Mesendoderm (in vitro differentiated cells): ENCODE results near the gene PHF12.

Experiments used
- DNase-seq: peaks from one replicate; pipeline ENCODE4 v3.0.0; 2013
- H2AK5ac ChIP-seq: 2 replicates; pipeline ENCODE4 v1.6.1; 2013; ENCODE audit warnings: low read length, inconsistent platforms
- H2BK120ac ChIP-seq: 2 replicates; pipeline ENCODE4 v1.6.1; 2013; ENCODE audit warnings: low read depth, mild to moderate bottlenecking, low read length, moderate library complexity, mixed read lengths
- H2BK15ac ChIP-seq: replicated peaks from 2 replicates; pipeline ENCODE4 v1.6.1; 2013; ENCODE audit warnings: low read depth, mild to moderate bottlenecking, moderate library complexity
- H2BK5ac ChIP-seq: 2 replicates; pipeline ENCODE4 v1.6.1; 2013; ENCODE audit warnings: low read length, inconsistent platforms
- H3K18ac ChIP-seq: 2 replicates; pipeline ENCODE4 v1.6.1; 2013; ENCODE audit warnings: mild to moderate bottlenecking, low read length, mixed read lengths
- H3K23ac ChIP-seq: one replicate; pipeline ENCODE4 v1.6.1; 2013; ENCODE audit warnings: low read length
- H3K27ac ChIP-seq: 2 replicates; pipeline ENCODE4 v1.5.1; 2013; ENCODE audit warnings: low read depth, mild to moderate bottlenecking, inconsistent platforms, low read length, moderate library complexity
- H3K27me3 ChIP-seq: 2 replicates; pipeline ENCODE4 v1.6.1; 2013; ENCODE audit warnings: low read length, control low read depth, mild to moderate bottlenecking, inconsistent platforms; ENCODE audit not compliant: insufficient read depth, poor library complexity
- H3K36me3 ChIP-seq: 2 replicates; pipeline ENCODE4 v1.6.1; 2013; ENCODE audit warnings: low read length, inconsistent platforms; ENCODE audit not compliant: control insufficient read depth, insufficient read depth
- H3K4ac ChIP-seq: one replicate; pipeline ENCODE4 v1.6.1; 2013; ENCODE audit warnings: low read depth, mild to moderate bottlenecking, low read length, moderate library complexity
- H3K4me1 ChIP-seq: 2 replicates; pipeline ENCODE4 v1.6.1; 2013; ENCODE audit warnings: low read depth, low read length, inconsistent platforms; ENCODE audit not compliant: control insufficient read depth
- H3K4me2 ChIP-seq: 2 replicates; pipeline ENCODE4 v1.6.1; 2013; ENCODE audit warnings: low read length
- H3K4me3 ChIP-seq: 2 replicates; pipeline ENCODE4 v1.5.1; 2013; ENCODE audit warnings: mild to moderate bottlenecking, low read length
- H3K56ac ChIP-seq: one replicate; pipeline ENCODE4 v1.6.1; 2013; ENCODE audit warnings: low read length
- H3K79me1 ChIP-seq: 2 replicates; pipeline ENCODE4 v1.6.1; 2013; ENCODE audit warnings: low read length, inconsistent platforms
- H3K79me2 ChIP-seq: 2 replicates; pipeline ENCODE4 v1.6.1; 2013; ENCODE audit warnings: mild to moderate bottlenecking, low read length; ENCODE audit not compliant: control insufficient read depth, insufficient read depth
- H3K9ac ChIP-seq: 2 replicates; pipeline ENCODE4 v1.6.1; 2013; ENCODE audit warnings: low read length, inconsistent platforms
- H4K5ac ChIP-seq: one replicate; pipeline ENCODE4 v1.6.1; 2013; ENCODE audit warnings: low read length
- H4K8ac ChIP-seq: one replicate; pipeline ENCODE4 v1.6.1; 2013; ENCODE audit warnings: low read depth, mild to moderate bottlenecking, control low read depth, low read length, moderate library complexity
- WGBS: extraction: QIAGEN DNeasy Blood & Tissue Kit; methylation state at CpG from one replicate; pipeline ENCODE4 v1.1.7; 2013; ENCODE audit warnings: low lambda C conversion rate, missing lambda C conversion rate; ENCODE audit not compliant: insufficient coverage; ENCODE audit errors: extremely low coverage; 5-methylcytosine and 5-hydroxymethylcytosine counted together

Gene PHF12

GRCh38 chr17:28891201-28891600 is 60.1 kb downstream of the PHF12 start:
- H2AK5ac ChIP-seq = no peak overlapping the region
- H3K4me3 ChIP-seq = no peak overlapping the region
- no peak overlapping the region for H2BK15ac ChIP-seq
- no peak overlapping the region for H3K56ac ChIP-seq
- no peak overlapping the region for H2BK120ac ChIP-seq
- no peaks in the 10 kb centered on the region for H3K27me3 ChIP-seq
- no peak overlapping the region for H3K4ac ChIP-seq
- H3K4me2 ChIP-seq = no peak overlapping the region
- no peak overlapping the region for H3K27ac ChIP-seq
- no peak for DNase-seq
- no peak overlapping the region for H3K18ac ChIP-seq
- H4K5ac ChIP-seq = no peak overlapping the region
- H3K36me3 ChIP-seq = no peaks in the 10 kb centered on the region
- no peak overlapping the region for H2BK5ac ChIP-seq
- no CpG with 5 or more reads among the region's 1 CpG for WGBS
- peaks cover under 1% of the 10 kb centered on the region for H3K79me1 ChIP-seq
- no peak overlapping the region for H3K9ac ChIP-seq
- no peak overlapping the region for H4K8ac ChIP-seq
- no peak overlapping the region for H3K23ac ChIP-seq
- no peaks in the 10 kb centered on the region for H3K79me2 ChIP-seq
- H3K4me1 ChIP-seq = peaks cover 2% of the 10 kb centered on the region

- no peak overlapping the region for H3K4me2 ChIP-seq
- no peak overlapping the region for H2BK120ac ChIP-seq
- no peaks in the 10 kb centered on the region for H3K79me1 ChIP-seq
- no peak overlapping the region for H3K56ac ChIP-seq
- H3K9ac ChIP-seq = no peak overlapping the region
- no peak overlapping the region for H3K27ac ChIP-seq
- H3K4me1 ChIP-seq = no peaks in the 10 kb centered on the region
- no peak overlapping the region for H4K5ac ChIP-seq
- no peak for DNase-seq
- H3K79me2 ChIP-seq = no peaks in the 10 kb centered on the region
- no peak overlapping the region for H3K18ac ChIP-seq
- no peaks in the 10 kb centered on the region for H3K27me3 ChIP-seq
- H3K23ac ChIP-seq = no peak overlapping the region
- H3K4me3 ChIP-seq = no peak overlapping the region
- WGBS = no CpG with 5 or more reads among the region's 5 CpGs
- H2BK15ac ChIP-seq = no peak overlapping the region
- no peaks in the 10 kb centered on the region for H3K36me3 ChIP-seq
- H2BK5ac ChIP-seq = no peak overlapping the region
- no peak overlapping the region for H2AK5ac ChIP-seq
- no peak overlapping the region for H3K4ac ChIP-seq
- no peak overlapping the region for H4K8ac ChIP-seq
Observed at GRCh38 chr17:28889996-28890395, 61.3 kb downstream of the PHF12 start.

- Histone ChIP-seq H3K27ac (no peak overlapping the region), H4K5ac (no peak overlapping the region), H3K4me1 (no peaks in the 10 kb centered on the region), H3K36me3 (no peaks in the 10 kb centered on the region), H3K79me2 (no peaks in the 10 kb centered on the region), H2BK5ac (no peak overlapping the region), H3K4ac (no peak overlapping the region), H3K79me1 (no peaks in the 10 kb centered on the region), H2BK15ac (no peak overlapping the region), H3K27me3 (no peaks in the 10 kb centered on the region), H4K8ac (no peak overlapping the region), H3K9ac (no peak overlapping the region), H2BK120ac (no peak overlapping the region), H3K18ac (no peak overlapping the region), H3K23ac (no peak overlapping the region), H2AK5ac (no peak overlapping the region), H3K56ac (no peak overlapping the region), H3K4me2 (no peak overlapping the region), H3K4me3 (no peak overlapping the region)
- no CpG with 5 or more reads among the region's 7 CpGs for WGBS
- no peak for DNase-seq
Observed at GRCh38 chr17:28888832-28889231, 62.5 kb downstream of the PHF12 start.

- H4K5ac ChIP-seq = no peak overlapping the region
- DNase-seq = no peak
- H3K56ac ChIP-seq = peak overlapping the region; percentile 3
- no peak overlapping the region for H4K8ac ChIP-seq
- H3K23ac ChIP-seq = no peak overlapping the region
- H3K79me2 ChIP-seq = no peaks in the 10 kb centered on the region
- no peak overlapping the region for H2BK5ac ChIP-seq
- H2BK15ac ChIP-seq = no peak overlapping the region
- H3K27ac ChIP-seq = no peak overlapping the region
- H3K4me2 ChIP-seq = no peak overlapping the region
- H3K18ac ChIP-seq = no peak overlapping the region
- WGBS = no CpG with 5 or more reads among the region's 12 CpGs
- no peak overlapping the region for H3K4me3 ChIP-seq
- no peak overlapping the region for H2AK5ac ChIP-seq
- H3K4ac ChIP-seq = no peak overlapping the region
- H3K79me1 ChIP-seq = no peaks in the 10 kb centered on the region
- no peaks in the 10 kb centered on the region for H3K36me3 ChIP-seq
- H3K27me3 ChIP-seq = no peaks in the 10 kb centered on the region
- no peaks in the 10 kb centered on the region for H3K4me1 ChIP-seq
- no peak overlapping the region for H2BK120ac ChIP-seq
- H3K9ac ChIP-seq = no peak overlapping the region
Observed at GRCh38 chr17:28887871-28888471, 63.3 kb downstream of the PHF12 start.

GRCh38 chr17:28885951-28886350 is 65.4 kb downstream of the PHF12 start:
- Histone ChIP-seq H3K4me3 (no peak overlapping the region), H3K4me1 (no peaks in the 10 kb centered on the region), H3K36me3 (no peaks in the 10 kb centered on the region), H4K8ac (no peak overlapping the region), H4K5ac (no peak overlapping the region), H2BK120ac (no peak overlapping the region), H3K27ac (no peak overlapping the region), H3K4me2 (no peak overlapping the region), H2AK5ac (no peak overlapping the region), H3K56ac (no peak overlapping the region), H3K79me2 (no peaks in the 10 kb centered on the region), H3K27me3 (no peaks in the 10 kb centered on the region), H3K18ac (no peak overlapping the region), H2BK5ac (no peak overlapping the region), H2BK15ac (no peak overlapping the region), H3K79me1 (no peaks in the 10 kb centered on the region), H3K9ac (no peak overlapping the region), H3K23ac (no peak overlapping the region), H3K4ac (no peak overlapping the region)
- no peak for DNase-seq
- WGBS = no CpG with 5 or more reads among the region's 10 CpGs

GRCh38 chr17:28885363-28885762 is 66.0 kb downstream of the PHF12 start:
- Histone ChIP-seq H3K27ac (no peak overlapping the region), H3K4me2 (no peak overlapping the region), H2AK5ac (no peak overlapping the region), H3K23ac (no peak overlapping the region), H3K79me2 (no peaks in the 10 kb centered on the region), H3K56ac (no peak overlapping the region), H2BK120ac (no peak overlapping the region), H4K8ac (no peak overlapping the region), H3K4me3 (no peak overlapping the region), H4K5ac (no peak overlapping the region), H3K36me3 (no peaks in the 10 kb centered on the region), H3K4me1 (no peaks in the 10 kb centered on the region), H3K79me1 (no peaks in the 10 kb centered on the region), H3K27me3 (no peaks in the 10 kb centered on the region), H3K18ac (no peak overlapping the region), H2BK5ac (no peak overlapping the region), H3K9ac (no peak overlapping the region), H2BK15ac (no peak overlapping the region), H3K4ac (no peak overlapping the region)
- WGBS = no CpG with 5 or more reads among the region's 4 CpGs
- DNase-seq = no peak
